Peyer's patch (tissue), 4 donors: ENCODE results near the gene CERT1. TPM values are rescaled to one million over a fixed set of nuclear protein-coding genes. Genes with fewer than 3 reads are reported as not detected.

Experiments
- DNase-seq, 3 donors: peaks; one replicate each; pipeline ENCODE4 v3.0.0-alpha.2; 2017 to 2019
- H3K27ac ChIP-seq, 4 donors: fragments of 200-600 bp; sonication (generic); one replicate each; pipeline ENCODE4 v1.5.1; 2016 to 2019
- H3K27me3 ChIP-seq, 2 donors: fragments of 200-600 bp; sonication (generic); one replicate each; pipeline ENCODE4 v1.5.1; 2019
- H3K36me3 ChIP-seq, 3 donors: fragments of 200-600 bp; sonication (generic); one replicate each; pipeline ENCODE4 v1.5.1; 2016 to 2019
- H3K4me1 ChIP-seq, 4 donors: fragments of 200-600 bp; sonication (generic); one replicate each; pipeline ENCODE4 v1.5.1; 2016 to 2019
- H3K4me3 ChIP-seq, 4 donors: fragments of 200-600 bp; sonication (generic); 1 replicate in 3 of 4; 2 replicates in 1 of 4; pipeline ENCODE4 v1.5.1; 2016 to 2019; ENCODE audit warnings: mild to moderate bottlenecking in 1 of 4
- H3K9me3 ChIP-seq, 4 donors: fragments of 200-600 bp; sonication (generic); one replicate each; pipeline ENCODE4 v1.5.1; 2016 to 2019; ENCODE audit warnings: mild to moderate bottlenecking in 1 of 4
- POLR2A ChIP-seq, 2 donors: fragments of 450-650 bp; IDR thresholded peaks; one replicate each; pipeline ENCODE4 v1.5.1; 2017; ENCODE audit warnings: antibody characterized with exemption in 2 of 2, mild to moderate bottlenecking in 2 of 2, moderate library complexity in 2 of 2
- total RNA-seq, 4 donors: library from RNA; depleted of rRNA; stranded (reverse); fragments of >200 nt; gene quantifications; one replicate each; pipeline ENCODE4 v1.1.0, GENCODE V29; 2016
- TF ChIP-seq, protein P1 (sequence below), 6 experiments: fragments of 450-650 bp in 4 of 6; fragments of 200-600 bp in 2 of 6; sonication (generic) in 1 of 6; IDR thresholded peaks; one replicate each; pipeline ENCODE4 v1.5.1; 2017 to 2019; ENCODE audit warnings: antibody characterized with exemption in 6 of 6, mild to moderate bottlenecking in 3 of 6, moderate library complexity in 1 of 6

Gene CERT1
- total RNA-seq, 4 donors from 2014 or later: 32.2 to 52.0 (median 39.6) TPM

DNA sequence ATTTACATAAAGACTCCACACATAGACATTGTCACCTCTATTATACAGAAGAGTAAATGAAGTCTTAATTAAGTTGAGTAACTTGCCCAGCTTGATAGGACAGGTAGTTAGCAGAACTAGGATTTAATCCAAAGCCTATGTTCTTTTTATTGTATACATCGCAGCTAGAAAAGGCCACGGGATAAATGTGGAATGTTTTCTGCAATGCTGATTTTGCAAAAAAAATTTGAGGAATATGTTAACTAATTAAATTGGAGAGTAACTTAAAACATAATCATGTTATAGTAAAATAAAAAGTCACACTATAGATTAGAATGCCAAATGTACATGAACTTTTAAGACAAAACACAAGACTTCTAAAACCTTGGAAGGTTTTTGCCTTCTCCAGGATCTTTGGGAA, 41.3 kb upstream of the CERT1 start:
- no peak overlapping the region for H3K27ac ChIP-seq
- no peak for DNase-seq
- no peaks in the 10 kb centered on the region for H3K27me3 ChIP-seq
- H3K4me3 ChIP-seq: no peak overlapping the region
- no peaks in the 10 kb centered on the region for H3K9me3 ChIP-seq
- TF ChIP-seq, protein P1, sequence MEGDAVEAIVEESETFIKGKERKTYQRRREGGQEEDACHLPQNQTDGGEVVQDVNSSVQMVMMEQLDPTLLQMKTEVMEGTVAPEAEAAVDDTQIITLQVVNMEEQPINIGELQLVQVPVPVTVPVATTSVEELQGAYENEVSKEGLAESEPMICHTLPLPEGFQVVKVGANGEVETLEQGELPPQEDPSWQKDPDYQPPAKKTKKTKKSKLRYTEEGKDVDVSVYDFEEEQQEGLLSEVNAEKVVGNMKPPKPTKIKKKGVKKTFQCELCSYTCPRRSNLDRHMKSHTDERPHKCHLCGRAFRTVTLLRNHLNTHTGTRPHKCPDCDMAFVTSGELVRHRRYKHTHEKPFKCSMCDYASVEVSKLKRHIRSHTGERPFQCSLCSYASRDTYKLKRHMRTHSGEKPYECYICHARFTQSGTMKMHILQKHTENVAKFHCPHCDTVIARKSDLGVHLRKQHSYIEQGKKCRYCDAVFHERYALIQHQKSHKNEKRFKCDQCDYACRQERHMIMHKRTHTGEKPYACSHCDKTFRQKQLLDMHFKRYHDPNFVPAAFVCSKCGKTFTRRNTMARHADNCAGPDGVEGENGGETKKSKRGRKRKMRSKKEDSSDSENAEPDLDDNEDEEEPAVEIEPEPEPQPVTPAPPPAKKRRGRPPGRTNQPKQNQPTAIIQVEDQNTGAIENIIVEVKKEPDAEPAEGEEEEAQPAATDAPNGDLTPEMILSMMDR (IDR thresholded peaks at IDR 0.05): no peak
- no peak for TF ChIP-seq POLR2A (IDR thresholded peaks at IDR 0.05)
- H3K4me1 ChIP-seq: no peaks in the 10 kb centered on the region
- peaks cover 0 to 14% (median 0%) of the 10 kb centered on the region in 3 donors for H3K36me3 ChIP-seq

- Histone ChIP-seq H3K27ac (no peak overlapping the region), H3K4me1 (no peaks in the 10 kb centered on the region), H3K4me3 (no peak overlapping the region), H3K36me3 (peaks cover 0 to 14% (median 0%) of the 10 kb centered on the region in 3 donors), H3K27me3 (no peaks in the 10 kb centered on the region), H3K9me3 (no peaks in the 10 kb centered on the region)
- DNase-seq: no peak
- TF ChIP-seq POLR2A (IDR thresholded peaks at IDR 0.05): no peak
- TF ChIP-seq, protein P1 (IDR thresholded peaks at IDR 0.05): no peak
These were observed 40.0 kb upstream of the CERT1 start for GRCh38 chr5:75551471-75551870.

DNA sequence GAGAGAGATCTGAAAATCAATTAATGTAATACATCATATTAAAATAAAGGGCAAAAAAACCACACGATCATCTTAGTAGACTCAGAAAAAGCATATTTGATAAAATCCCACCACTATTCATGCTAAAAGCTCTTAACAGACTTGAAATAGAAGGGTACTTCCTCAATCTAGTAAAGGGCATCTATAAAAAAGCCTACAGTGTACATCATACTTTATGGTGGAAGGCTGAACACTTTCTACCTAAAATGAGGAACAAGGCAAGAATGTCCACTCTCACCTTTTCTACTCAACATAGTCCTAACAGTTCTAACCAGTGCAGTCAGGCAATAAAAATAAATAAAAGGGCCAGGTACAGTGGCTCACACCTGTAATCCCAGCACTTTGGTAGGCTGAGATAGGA, 39.2 kb upstream of the CERT1 start:
- Histone ChIP-seq H3K4me1 (no peaks in the 10 kb centered on the region), H3K9me3 (no peaks in the 10 kb centered on the region), H3K27me3 (no peaks in the 10 kb centered on the region), H3K4me3 (no peak overlapping the region), H3K36me3 (peaks cover 0 to 14% (median 0%) of the 10 kb centered on the region in 3 donors), H3K27ac (no peak overlapping the region)
- TF ChIP-seq, protein P1 (IDR thresholded peaks at IDR 0.05): no peak
- TF ChIP-seq POLR2A (IDR thresholded peaks at IDR 0.05): no peak
- no peak for DNase-seq

DNA sequence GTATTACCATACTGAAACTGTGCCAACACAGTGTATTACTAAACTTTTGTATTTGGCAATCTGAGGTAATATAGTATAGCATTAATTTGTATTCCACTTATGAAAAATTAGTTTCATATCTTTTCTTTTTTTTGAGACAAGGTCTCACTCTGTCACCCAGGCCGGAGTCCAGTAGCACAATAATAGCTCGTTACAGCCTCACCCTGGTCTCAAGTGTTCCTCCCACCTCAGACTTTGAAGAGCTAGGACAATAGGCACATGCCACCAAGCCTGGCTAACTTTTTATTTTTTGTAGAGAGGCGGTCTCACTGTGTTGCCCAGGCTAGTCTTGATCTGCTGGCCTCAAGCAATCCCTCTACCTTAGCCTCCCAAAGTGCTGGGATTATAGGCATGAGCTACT, 36.4 kb upstream of the CERT1 start:
- Histone ChIP-seq H3K4me1 (no peaks in the 10 kb centered on the region), H3K36me3 (peaks cover 0 to 9% (median 0%) of the 10 kb centered on the region in 3 donors), H3K4me3 (no peak overlapping the region), H3K27ac (no peak overlapping the region), H3K27me3 (no peaks in the 10 kb centered on the region), H3K9me3 (no peaks in the 10 kb centered on the region)
- TF ChIP-seq, protein P1 (IDR thresholded peaks at IDR 0.05): no peak
- TF ChIP-seq POLR2A (IDR thresholded peaks at IDR 0.05): no peak
- no peak for DNase-seq

- H3K36me3 ChIP-seq: peaks cover 0 to 5% (median 0%) of the 10 kb centered on the region in 3 donors
These were observed 35.4 kb upstream of the CERT1 start for GRCh38 chr5:75546830-75547229.

More at GRCh38 chr5:75546830-75547229, 35.4 kb upstream of the CERT1 start:
- Histone ChIP-seq H3K27ac (no peak overlapping the region), H3K4me3 (no peak overlapping the region), H3K27me3 (no peaks in the 10 kb centered on the region), H3K9me3 (no peaks in the 10 kb centered on the region), H3K4me1 (no peaks in the 10 kb centered on the region)
- TF ChIP-seq, protein P1 (IDR thresholded peaks at IDR 0.05): no peak
- TF ChIP-seq POLR2A (IDR thresholded peaks at IDR 0.05): no peak
- DNase-seq: no peak
